NB4 (cell line): ENCODE data around the gene CIC.

ENCODE experiments used
- DNase-seq: peaks from one replicate; pipeline ENCODE4 v3.0.0; 2010; ENCODE audit warnings: low read depth
- H3K4me3 ChIP-seq: one replicate; pipeline ENCODE4 v1.5.1; 2011; ENCODE audit warnings: mild to moderate bottlenecking, low read depth, low read length, moderate library complexity
- CTCF ChIP-seq: IDR thresholded peaks from one replicate; pipeline ENCODE4 v1.5.1; 2012; ENCODE audit warnings: low read depth, low read length
- MAX ChIP-seq: IDR thresholded peaks from 2 replicates; pipeline ENCODE4 v1.6.1; 2011; ENCODE audit warnings: low read depth, low read length
- MYC ChIP-seq: IDR thresholded peaks from 2 replicates; pipeline ENCODE4 v1.6.1; 2011; ENCODE audit warnings: low read depth, low read length
- POLR2A ChIP-seq: IDR thresholded peaks from 2 replicates; pipeline ENCODE4 v1.6.1; 2011; ENCODE audit warnings: mild to moderate bottlenecking; ENCODE audit not compliant: insufficient read length; ENCODE audit errors: extremely low read depth

Gene CIC

GRCh38 chr19:42245231-42245630, 23.8 kb upstream of the CIC start:
- H3K4me3 ChIP-seq, result no peak overlapping the region
- TF ChIP-seq MAX, result no peak
- TF ChIP-seq CTCF, result no peak
- TF ChIP-seq MYC, result no peak
- DNase-seq, result no peak

- no peak overlapping the region for H3K4me3 ChIP-seq
- no peak for DNase-seq
- TF ChIP-seq POLR2A (no peak), CTCF (no peak)
Measured at GRCh38 chr19:42246143-42246921, 22.7 kb upstream of the CIC start.

DNA sequence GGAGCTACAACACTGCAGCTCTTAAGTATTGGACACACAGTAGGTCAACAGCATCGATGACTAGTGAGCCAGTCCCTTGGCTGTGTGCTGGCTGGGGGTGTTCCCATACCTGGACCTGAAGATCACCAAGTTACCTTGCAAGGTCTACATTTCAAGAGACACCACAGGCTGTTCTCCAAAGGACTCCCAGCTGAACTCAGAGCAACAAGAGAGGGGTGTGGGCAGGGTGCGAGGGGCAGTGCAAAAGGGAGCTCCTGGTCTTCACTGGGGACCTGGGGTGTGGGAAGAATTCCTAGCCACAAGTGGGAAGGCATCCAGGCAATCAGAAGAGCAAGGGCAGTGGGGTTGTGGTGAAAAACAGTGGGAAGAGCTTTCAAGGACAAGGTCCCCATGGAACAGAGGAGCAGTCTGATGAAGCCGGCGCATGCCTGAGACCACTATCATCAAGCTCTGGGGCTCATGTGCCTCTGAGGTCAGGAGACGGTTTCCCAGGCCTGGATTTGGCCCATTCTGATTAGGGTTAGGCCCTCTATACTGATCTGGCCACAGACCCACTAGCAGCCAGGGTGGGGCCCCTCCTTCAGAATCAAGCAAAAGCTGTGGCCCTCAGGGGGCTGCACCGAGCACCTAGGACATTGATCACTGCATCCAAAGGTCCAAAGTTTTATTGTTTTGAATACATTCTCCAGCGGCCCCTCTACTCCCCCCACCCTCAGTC, 22.0 kb upstream of the CIC start:
- no peak for DNase-seq

DNA sequence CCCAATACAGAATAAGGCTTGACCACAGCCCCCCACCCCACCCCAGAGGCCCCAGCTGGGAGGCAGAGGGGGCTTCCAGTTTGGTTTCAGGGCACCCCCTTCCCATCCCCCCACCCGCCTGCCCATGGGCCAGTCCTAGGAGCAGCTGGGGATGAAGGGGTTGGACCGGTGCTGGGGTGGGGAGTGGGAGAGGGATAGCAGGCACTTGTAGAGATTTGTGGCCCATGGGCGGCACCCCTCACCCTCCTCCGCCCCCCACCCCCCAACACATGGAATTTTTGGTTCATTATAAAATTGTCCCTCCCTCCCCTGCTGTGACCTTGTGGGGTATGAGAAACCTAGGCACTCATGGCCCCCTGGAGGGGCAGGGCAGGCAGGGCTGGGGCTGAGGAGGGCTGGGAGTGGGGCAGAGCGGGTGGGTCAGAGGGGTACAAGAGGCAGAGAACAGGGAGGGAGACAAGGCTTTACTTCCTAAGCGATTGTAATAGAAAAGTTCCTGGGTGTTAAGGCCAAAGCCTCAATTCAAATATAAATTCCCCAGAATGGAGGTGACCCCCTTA, 21.3 kb upstream of the CIC start:
- no peak for TF ChIP-seq MYC
- TF ChIP-seq MAX, result no peak
- TF ChIP-seq POLR2A, result no peak
- TF ChIP-seq CTCF, result no peak
- H3K4me3 ChIP-seq, result no peak overlapping the region
- no peak for DNase-seq

More for the DNA sequence above, 22.0 kb upstream of the CIC start:
- no peak for TF ChIP-seq MYC
- no peak for TF ChIP-seq MAX
- no peak for TF ChIP-seq CTCF
- TF ChIP-seq POLR2A, result no peak
- H3K4me3 ChIP-seq, result no peak overlapping the region

- TF ChIP-seq MYC, result no peak
- H3K4me3 ChIP-seq, result no peak overlapping the region
- no peak for DNase-seq
Measured at GRCh38 chr19:42248270-42249148, 20.5 kb upstream of the CIC start.

GRCh38 chr19:42249149-42249750, 19.8 kb upstream of the CIC start:
- no peak for DNase-seq
- no peak for TF ChIP-seq MYC
- TF ChIP-seq POLR2A, result no peak
- no peak for TF ChIP-seq CTCF
- H3K4me3 ChIP-seq, result no peak overlapping the region
